SK-N-SH (cell line): ENCODE data around the gene VOPP1. TPM values are rescaled to one million over a fixed set of nuclear protein-coding genes. Genes with fewer than 3 reads are reported as not detected.

Experiments used
- CTCF ChIA-PET: fragments of 300-600, 350-600 bp; formaldehyde crosslinking; extraction: SDS; loops from one replicate; lab custom pipeline; 2021; lab: Yijun Ruan, JAX
- POLR2A ChIA-PET: fragments of 350-600 bp; sonication (Branson Sonifier 250); formaldehyde crosslinking; extraction: SDS; loops from one replicate; lab custom pipeline; 2020; ENCODE audit warnings: antibody characterized with exemption, inconsistent platforms; lab: Yijun Ruan, JAX
- DNase-seq: peaks from one replicate; pipeline ENCODE4 v3.0.0; 2012
- H2AFZ ChIP-seq: fragments of 200-600 bp; sonication (generic); 2 replicates; pipeline ENCODE4 v1.8.1; 2016; ENCODE audit warnings: antibody characterized with exemption, mild to moderate bottlenecking, low read depth
- H3F3A ChIP-seq: fragments of 200-600 bp; sonication (generic); replicated peaks from 2 replicates; pipeline ENCODE3; 2016; ENCODE audit warnings: antibody characterized with exemption, mild to moderate bottlenecking; ENCODE audit not compliant: insufficient read depth
- H3K27ac ChIP-seq, 2 experiments: fragments of 200-500 bp in 1 of 2; fragments of 200-600 bp in 1 of 2; sonication (Bioruptor generic) in 1 of 2; sonication (generic), shearing (Covaris generic) in 1 of 2; 2 replicates each; pipeline versions ENCODE4 v1.5.1 to v1.6.1; 2014 to 2016; ENCODE audit warnings: low read depth in 2 of 2, inconsistent platforms in 1 of 2, low read length in 1 of 2, mild to moderate bottlenecking in 1 of 2, mixed read lengths in 1 of 2
- H3K27me3 ChIP-seq: fragments of 200-600 bp; sonication (generic), shearing (Covaris generic); 2 replicates; pipeline ENCODE4 v1.6.1; 2016; ENCODE audit warnings: mixed run types; ENCODE audit not compliant: insufficient read depth
- H3K36me3 ChIP-seq, 2 experiments: fragments of 200-500 bp in 1 of 2; fragments of 200-600 bp in 1 of 2; sonication (Bioruptor generic) in 1 of 2; sonication (generic) in 1 of 2; replicated peaks in 1 of 2; 2 replicates each; pipeline versions ENCODE3 to v1.5.1; 2014 to 2016; ENCODE audit warnings: low read length in 1 of 2, mild to moderate bottlenecking in 1 of 2; ENCODE audit not compliant: insufficient read depth in 2 of 2, control insufficient read depth in 1 of 2
- H3K4me1 ChIP-seq, 2 experiments: fragments of 200-500 bp in 1 of 2; fragments of 200-600 bp in 1 of 2; sonication (Bioruptor generic) in 1 of 2; sonication (generic), shearing (Covaris generic) in 1 of 2; 2 replicates each; pipeline versions ENCODE4 v1.5.1 to v1.6.1; 2014 to 2016; ENCODE audit warnings: low read depth in 1 of 2, low read length in 1 of 2, mixed run types in 1 of 2; ENCODE audit not compliant: insufficient read depth in 2 of 2, control insufficient read depth in 1 of 2
- H3K4me2 ChIP-seq: fragments of 200-600 bp; sonication (generic), shearing (Covaris generic); 2 replicates; pipeline ENCODE4 v1.6.1; 2017; ENCODE audit warnings: mixed run types
- H3K4me3 ChIP-seq, 2 experiments: fragments of 200-500 bp in 1 of 2; fragments of 200-600 bp in 1 of 2; sonication (Bioruptor generic) in 1 of 2; sonication (generic), shearing (Covaris generic) in 1 of 2; 2 replicates each; pipeline versions ENCODE4 v1.5.1 to v1.8.1; 2014 to 2016; ENCODE audit warnings: low read depth in 2 of 2, inconsistent platforms in 1 of 2, low read length in 1 of 2, mild to moderate bottlenecking in 1 of 2, mixed read lengths in 1 of 2, moderate library complexity in 1 of 2
- H3K79me2 ChIP-seq: fragments of 200-600 bp; sonication (generic); 2 replicates; pipeline ENCODE4 v1.8.1; 2017; ENCODE audit warnings: mild to moderate bottlenecking; ENCODE audit not compliant: insufficient read depth
- H3K9ac ChIP-seq: fragments of 200-600 bp; sonication (generic); 2 replicates; pipeline ENCODE4 v1.6.1; 2017; ENCODE audit warnings: mixed run types
- H3K9me2 ChIP-seq: fragments of 200-600 bp; sonication (generic); 2 replicates; pipeline ENCODE4 v1.6.1; 2017; ENCODE audit warnings: mixed run types
- H3K9me3 ChIP-seq: fragments of 200-600 bp; sonication (generic); 2 replicates; pipeline ENCODE4 v1.6.1; 2017; ENCODE audit warnings: mixed run types, mild to moderate bottlenecking, moderate library complexity
- H4K20me1 ChIP-seq: fragments of 200-600 bp; sonication (generic); 2 replicates; pipeline ENCODE4 v1.6.1; 2017; ENCODE audit warnings: mild to moderate bottlenecking, mixed run types; ENCODE audit not compliant: insufficient read depth
- CHD2 ChIP-seq: fragments of 150-350 bp; IDR thresholded peaks from 2 replicates; pipeline ENCODE4 v1.6.1; 2018; ENCODE audit warnings: low read length; ENCODE audit not compliant: partially characterized antibody
- ELF1 ChIP-seq: IDR thresholded peaks from 2 replicates; pipeline ENCODE4 v1.4.0; 2012
- EP300 ChIP-seq, 2 experiments: IDR thresholded peaks; 2 replicates each; pipeline versions ENCODE4 v1.4.0 to v1.6.1; 2012; ENCODE audit warnings: borderline replicate concordance in 1 of 2, low read depth in 1 of 2, low read length in 1 of 2
- EZH2phosphoT487 ChIP-seq: fragments of 200-600 bp; sonication (generic); IDR thresholded peaks from 2 replicates; pipeline ENCODE4 v1.6.1; 2017; ENCODE audit warnings: low read depth, mixed run types, mild to moderate bottlenecking, antibody characterized with exemption, moderate library complexity, borderline replicate concordance
- FOSL2 ChIP-seq: IDR thresholded peaks from 2 replicates; pipeline ENCODE4 v1.4.0; 2012; ENCODE audit warnings: low read depth, mild to moderate bottlenecking, moderate library complexity, borderline replicate concordance
- FOXJ3 ChIP-seq: sonication (generic); formaldehyde crosslinking; IDR thresholded peaks from 2 replicates; pipeline ENCODE4 v1.5.1; 2020; ENCODE audit warnings: mild to moderate bottlenecking, missing genetic modification reagents
- FOXM1 ChIP-seq: IDR thresholded peaks from 2 replicates; pipeline ENCODE4 v1.4.0; 2012; ENCODE audit warnings: low read depth, mild to moderate bottlenecking
- GABPA ChIP-seq: IDR thresholded peaks from 2 replicates; pipeline ENCODE4 v1.4.0; 2012; ENCODE audit warnings: low read depth, mild to moderate bottlenecking
- GATA2 ChIP-seq: sonication (generic); formaldehyde crosslinking; IDR thresholded peaks from 2 replicates; pipeline ENCODE4 v1.5.0; 2020; ENCODE audit warnings: mild to moderate bottlenecking, missing genetic modification reagents
- JUND ChIP-seq: IDR thresholded peaks from 2 replicates; pipeline ENCODE4 v1.4.0; 2012
- MAX ChIP-seq: IDR thresholded peaks from 2 replicates; pipeline ENCODE4 v1.4.0; 2012; ENCODE audit warnings: low read depth
- MEF2A ChIP-seq: IDR thresholded peaks from 2 replicates; pipeline ENCODE4 v1.4.0; 2012; ENCODE audit warnings: low read depth, borderline replicate concordance
- MXI1 ChIP-seq: IDR thresholded peaks from 2 replicates; pipeline ENCODE4 v1.6.1; 2012; ENCODE audit warnings: mild to moderate bottlenecking, low read depth, low read length, improper control_type of control experiment
- NRF1 ChIP-seq: IDR thresholded peaks from 2 replicates; pipeline ENCODE4 v1.6.1; 2012; ENCODE audit warnings: low read depth, mild to moderate bottlenecking, low read length
- RAD21 ChIP-seq: IDR thresholded peaks from 2 replicates; pipeline ENCODE4 v1.6.1; 2012; ENCODE audit warnings: mild to moderate bottlenecking, low read length
- RCOR1 ChIP-seq: fragments of 150-350 bp; IDR thresholded peaks from 2 replicates; pipeline ENCODE4 v1.6.1; 2017; ENCODE audit warnings: antibody characterized with exemption, low read length
- RFX5 ChIP-seq: IDR thresholded peaks from 2 replicates; pipeline ENCODE4 v1.6.1; 2012; ENCODE audit warnings: mild to moderate bottlenecking, improper control_type of control experiment, low read length
- TAF1 ChIP-seq: IDR thresholded peaks from 2 replicates; pipeline ENCODE4 v1.6.1; 2012; ENCODE audit warnings: low read depth, mild to moderate bottlenecking, low read length, moderate library complexity, borderline replicate concordance
- TCF12 ChIP-seq: IDR thresholded peaks from 2 replicates; pipeline ENCODE4 v1.4.0; 2012
- WGBS: methylation state at CpG from one replicate; pipeline ENCODE4 v1.1.6; 2017; ENCODE audit warnings: low lambda C conversion rate; 5-methylcytosine and 5-hydroxymethylcytosine counted together
- polyA plus RNA-seq, 3 experiments: library from polyadenylated mRNA; depleted of rRNA; stranded (reverse); fragments of >200 nt; gene quantifications; 2 replicates each; pipeline ENCODE4 v1.2.3, GENCODE V29; 2012

VOPP1 gene
- polyA plus RNA-seq, 1 of the 3 experiments (the other 2 are of a cell fraction) = 69.5 TPM

- peaks cover 100% of the 10 kb centered on the region for H4K20me1 ChIP-seq
Observed at GRCh38 chr7:55534262-55534915, 37.9 kb downstream of the VOPP1 start.

GRCh38 chr7:55533729-55534080 lies 38.6 kb downstream of the VOPP1 start:
- no peaks in the 10 kb centered on the region for H3K36me3 ChIP-seq
- peaks cover 100% of the 10 kb centered on the region for H3K79me2 ChIP-seq
- no peaks in the 10 kb centered on the region for H3K27me3 ChIP-seq
- peak overlapping the region; percentile 24 to 53; a peak in 2 of 4 replicates for H3K27ac ChIP-seq
- H3K4me3 ChIP-seq = no peak overlapping the region
- no peak overlapping the region for H3K9ac ChIP-seq
- ChIA-PET CTCF (interaction anchor here (0.8 to 1.9 kb wide), 6 partner anchors 12 to 100 kb away, joined by 3 to 8 read pairs (median 4); no protein-coding TSS in a partner anchor), POLR2A (no interaction called here)
- peak overlapping the region; percentile 57 for H3K4me2 ChIP-seq
- H3K9me2 ChIP-seq = no peaks in the 10 kb centered on the region
- peaks cover 18% of the 10 kb centered on the region for H3F3A ChIP-seq
- peaks cover 100% of the 10 kb centered on the region for H4K20me1 ChIP-seq
- no peaks in the 10 kb centered on the region for H3K9me3 ChIP-seq
- DNase-seq = no peak
- no peak for TF ChIP-seq GATA2 (CRISPR knock-in tag)
- no peak for TF ChIP-seq CHD2
- no peak for TF ChIP-seq RCOR1
- no peak for TF ChIP-seq GABPA
- no peak for TF ChIP-seq MEF2A
- TF ChIP-seq, all 33 proteins: peak for 0
- WGBS = 87% methylated on average over 2 of the region's 2 CpGs
- no peak overlapping the region for H2AFZ ChIP-seq
- H3K4me1 ChIP-seq = peaks cover 28 to 38% of the 10 kb centered on the region in 2 experiments

More at GRCh38 chr7:55534262-55534915, 37.9 kb downstream of the VOPP1 start:
- 50% methylated on average over 8 of the region's 8 CpGs for WGBS
- no peaks in the 10 kb centered on the region for H3K9me3 ChIP-seq
- H3K36me3 ChIP-seq = no peaks in the 10 kb centered on the region
- no peaks in the 10 kb centered on the region for H3K27me3 ChIP-seq
- H3F3A ChIP-seq = peaks cover 24% of the 10 kb centered on the region
- no peak overlapping the region for H2AFZ ChIP-seq
- POLR2A ChIA-PET = interaction anchor here (1.6 kb wide), 1 partner anchor 12 kb away, joined by 5 read pairs; no protein-coding TSS in a partner anchor
- CTCF ChIA-PET = interaction anchor here (1.0 to 1.9 kb wide), 4 partner anchors 11 to 101 kb away, joined by 3 to 8 read pairs (median 4); no protein-coding TSS in a partner anchor
- H3K4me2 ChIP-seq = peak overlapping the region; percentile 57
- peaks cover 28 to 43% of the 10 kb centered on the region in 2 experiments for H3K4me1 ChIP-seq
- peak overlapping the region; percentile 24 to 31; a peak in 2 of 4 replicates for H3K27ac ChIP-seq
- no peak overlapping the region for H3K4me3 ChIP-seq
- no peak for DNase-seq
- no peaks in the 10 kb centered on the region for H3K9me2 ChIP-seq
- no peak overlapping the region for H3K9ac ChIP-seq
- peaks cover 100% of the 10 kb centered on the region for H3K79me2 ChIP-seq
- TF ChIP-seq RFX5 (no peak), FOXJ3 (no peak), GABPA (no peak), NRF1 (no peak), MXI1 (no peak), ELF1 (no peak), RAD21 (no peak), MAX (0 out of 2 replicates have a peak, but pooled peaks have one; percentile 4), RCOR1 (peak; percentile 24; the same call in 1 of the 2 replicates), EZH2phosphoT487 (no peak), TCF12 (peak; percentile 55), MEF2A (no peak), FOSL2 (peak; percentile 66; the same call in 1 of the 2 replicates), JUND (peak; percentile 53; the same call in 1 of the 2 replicates), TAF1 (no peak), FOXM1 (no peak), EP300 (IDR thresholded peaks at IDR 0.05; ENCODE audit: borderline replicate concordance in 1 of 2, low read depth in 1 of 2, low read length in 1 of 2) (peak in 1 of 2 experiments; percentile 18; a peak in 1 of 4 replicates)
- TF ChIP-seq, all 33 proteins: peak for 6
